ENCODE results near the gene PLEKHM3. TPM values are rescaled to one million over a fixed set of nuclear protein-coding genes. Genes with fewer than 3 reads are reported as not detected.
A peak's percentile ranks its signal among the peaks of the same experiment; 100 is the strongest.

Gene PLEKHM3
- total and polyA plus RNA-seq, 2 of the 13 experiments (the other 11 are each of a cell fraction or from before 2014, with no cell fraction given): 4.5 to 4.7 TPM

GRCh38 chr2:207830778-207831438, 194.4 kb downstream of the PLEKHM3 start (continued):
- TF ChIP-seq, protein P1, sequence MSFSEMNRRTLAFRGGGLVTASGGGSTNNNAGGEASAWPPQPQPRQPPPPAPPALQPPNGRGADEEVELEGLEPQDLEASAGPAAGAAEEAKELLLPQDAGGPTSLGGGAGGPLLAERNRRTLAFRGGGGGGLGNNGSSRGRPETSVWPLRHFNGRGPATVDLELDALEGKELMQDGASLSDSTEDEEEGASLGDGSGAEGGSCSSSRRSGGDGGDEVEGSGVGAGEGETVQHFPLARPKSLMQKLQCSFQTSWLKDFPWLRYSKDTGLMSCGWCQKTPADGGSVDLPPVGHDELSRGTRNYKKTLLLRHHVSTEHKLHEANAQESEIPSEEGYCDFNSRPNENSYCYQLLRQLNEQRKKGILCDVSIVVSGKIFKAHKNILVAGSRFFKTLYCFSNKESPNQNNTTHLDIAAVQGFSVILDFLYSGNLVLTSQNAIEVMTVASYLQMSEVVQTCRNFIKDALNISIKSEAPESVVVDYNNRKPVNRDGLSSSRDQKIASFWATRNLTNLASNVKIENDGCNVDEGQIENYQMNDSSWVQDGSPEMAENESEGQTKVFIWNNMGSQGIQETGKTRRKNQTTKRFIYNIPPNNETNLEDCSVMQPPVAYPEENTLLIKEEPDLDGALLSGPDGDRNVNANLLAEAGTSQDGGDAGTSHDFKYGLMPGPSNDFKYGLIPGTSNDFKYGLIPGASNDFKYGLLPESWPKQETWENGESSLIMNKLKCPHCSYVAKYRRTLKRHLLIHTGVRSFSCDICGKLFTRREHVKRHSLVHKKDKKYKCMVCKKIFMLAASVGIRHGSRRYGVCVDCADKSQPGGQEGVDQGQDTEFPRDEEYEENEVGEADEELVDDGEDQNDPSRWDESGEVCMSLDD (CRISPR knock-in tag; IDR thresholded peaks at IDR 0.05; ENCODE audit: borderline replicate concordance): no peak
- no peak for TF ChIP-seq XRCC5 (optimal IDR thresholded peaks at IDR 0.05; ENCODE audit: low read length)

- Histone ChIP-seq H3K9ac (ENCODE audit: insufficient read depth, low read depth, low read length) (peak overlapping the region; percentile 76), H3K4me2 (ENCODE audit: low read depth, low read length) (peak overlapping the region; percentile 74)
- peak; percentile 98 for DNase-seq (ENCODE audit: low spot score)
- TF ChIP-seq NR0B2 (CRISPR knock-in tag; IDR thresholded peaks at IDR 0.05): 0 out of 2 replicates have a peak, but pooled peaks have one; percentile 31
- TF ChIP-seq ZNF121 (CRISPR knock-in tag; IDR thresholded peaks at IDR 0.05): peak; percentile 42; the same call in 1 of the 2 replicates
- no peak for TF ChIP-seq ZNF639 (CRISPR knock-in tag; conservative IDR thresholded peaks at IDR 0.05)
- peak; percentile 99 for TF ChIP-seq HNF1B (CRISPR knock-in tag; IDR thresholded peaks at IDR 0.05)
- TF ChIP-seq ZSCAN21 (CRISPR knock-in tag; IDR thresholded peaks at IDR 0.05; ENCODE audit: borderline replicate concordance): peak; percentile 58; the same call in 1 of the 2 replicates
- TF ChIP-seq ZNF788 (CRISPR knock-in tag; IDR thresholded peaks at IDR 0.05; ENCODE audit: borderline replicate concordance): peak; percentile 75; the same call in 1 of the 2 replicates
- peak; percentile 44; the same call in 1 of the 2 replicates for TF ChIP-seq MED13 (CRISPR knock-in tag; IDR thresholded peaks at IDR 0.05)
- TF ChIP-seq NCOR1 (IDR thresholded peaks at IDR 0.05; ENCODE audit: borderline replicate concordance, low read length): peak; percentile 51; the same call in 1 of the 2 replicates
- TF ChIP-seq, protein P2, sequence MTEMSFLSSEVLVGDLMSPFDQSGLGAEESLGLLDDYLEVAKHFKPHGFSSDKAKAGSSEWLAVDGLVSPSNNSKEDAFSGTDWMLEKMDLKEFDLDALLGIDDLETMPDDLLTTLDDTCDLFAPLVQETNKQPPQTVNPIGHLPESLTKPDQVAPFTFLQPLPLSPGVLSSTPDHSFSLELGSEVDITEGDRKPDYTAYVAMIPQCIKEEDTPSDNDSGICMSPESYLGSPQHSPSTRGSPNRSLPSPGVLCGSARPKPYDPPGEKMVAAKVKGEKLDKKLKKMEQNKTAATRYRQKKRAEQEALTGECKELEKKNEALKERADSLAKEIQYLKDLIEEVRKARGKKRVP (CRISPR knock-in tag; IDR thresholded peaks at IDR 0.05): peak; percentile 14 to 53; a peak in 2 of 4 replicates
- TF ChIP-seq HOXA5 (CRISPR knock-in tag; IDR thresholded peaks at IDR 0.05): peak; percentile 41; the same call in 1 of the 2 replicates
Measured at GRCh38 chr2:207828361-207829057, 196.8 kb downstream of the PLEKHM3 start.

More at GRCh38 chr2:207828361-207829057, 196.8 kb downstream of the PLEKHM3 start:
- ChIA-PET CTCF (ENCODE audit: low intra/inter-chr PET ratio, low total read pairs) (no interaction called here), POLR2A (interaction anchor here (0.8 to 10.2 kb wide), 38 partner anchors 9 to 206 kb away, joined by 3 to 303 read pairs (median 6); partner anchors contain the start of genes CCNYL1, FZD5 and PLEKHM3)
- ATAC-seq: peak; percentile 86
- H3K36me3 ChIP-seq (replicated peaks in 1 of 2; ENCODE audit: control insufficient read depth in 1 of 2, insufficient read depth in 2 of 2, low read length in 2 of 2): no peaks in the 10 kb centered on the region
- no peaks in the 10 kb centered on the region for H3K9me3 ChIP-seq (ENCODE audit: low read length)
- intact Hi-C loops (cut with micrococcal nuclease; ENCODE audit: unreplicated experiment): loop anchor here (1.0 to 10.0 kb wide), 7 partner anchors 8 to 204 kb away; partner anchors contain the start of gene METTL21A
- H2AFZ ChIP-seq (ENCODE audit: low read length): no peak overlapping the region
- peaks cover 100% of the 10 kb centered on the region for H3K4me1 ChIP-seq (ENCODE audit: insufficient read depth, low read length)
- H3K27ac ChIP-seq (ENCODE audit: extremely low read length, insufficient read depth, low read length): peak overlapping the region; percentile 91
- no peaks in the 10 kb centered on the region for H3K27me3 ChIP-seq (ENCODE audit: control insufficient read depth in 1 of 2, insufficient read depth in 2 of 2, low read length in 2 of 2)
- 20% methylated on average over 12 of the region's 12 CpGs for WGBS (ENCODE audit: low lambda C conversion rate)
- FAIRE-seq: peak; percentile 97
- peak overlapping the region in 2 of 3 experiments; percentile 18 to 30; a peak in 3 of 6 replicates for H3K4me3 ChIP-seq (replicated peaks in 1 of 3; ENCODE audit: insufficient read depth in 1 of 3, low read depth in 2 of 3, low read length in 3 of 3)
- in situ Hi-C loops (cut with HindIII; ENCODE audit: extremely low pct_ligation_motif_present, low pct_unique_long_range_greater_than_20kb): loop anchor here (5.0 kb wide), 1 partner anchor 61 kb away; the partner anchor contains the start of gene FZD5
- BruUV-seq (replicated peaks): no TSS peak
- no peaks in the 10 kb centered on the region for H3K79me2 ChIP-seq (ENCODE audit: insufficient read depth, low read length)
- H4K20me1 ChIP-seq (ENCODE audit: insufficient read depth, low read length): no peaks in the 10 kb centered on the region

All from HepG2 (cell line).